Aorta (tissue), 5 donors: ENCODE results near the gene CCDC9B. TPM values are rescaled to one million over a fixed set of nuclear protein-coding genes. Genes with fewer than 3 reads are reported as not detected.
A peak's percentile ranks its signal among the peaks of the same experiment; 100 is the strongest.

Experiments used
- ATAC-seq: fragments of 200-7000 bp; cut with Tn5 transposase; one replicate; pipeline ENCODE4 v1.9.1; 2022; ENCODE audit warnings: moderate library complexity; ENCODE audit not compliant: low FRiP score
- DNase-seq, 2 donors: peaks; one replicate each; pipeline ENCODE4 v3.0.0-alpha.2; 2020
- H3K27ac ChIP-seq, 2 donors: one replicate each; pipeline ENCODE4 v1.5.1; 2013; ENCODE audit warnings: low read length in 2 of 2, mild to moderate bottlenecking in 2 of 2, moderate library complexity in 2 of 2, control low read depth in 1 of 2, inconsistent platforms in 1 of 2, low read depth in 1 of 2
- H3K27me3 ChIP-seq, 2 donors: one replicate each; pipeline ENCODE4 v1.6.1; 2013; ENCODE audit warnings: control low read depth in 1 of 2, low read length in 1 of 2, mild to moderate bottlenecking in 1 of 2, moderate library complexity in 1 of 2; ENCODE audit not compliant: insufficient read depth in 2 of 2, control insufficient read depth in 1 of 2
- H3K36me3 ChIP-seq, 2 donors: one replicate each; pipeline ENCODE4 v1.6.1; 2013; ENCODE audit warnings: control low read depth in 1 of 2, low read length in 1 of 2, mild to moderate bottlenecking in 1 of 2; ENCODE audit not compliant: insufficient read depth in 2 of 2, control insufficient read depth in 1 of 2
- H3K4me1 ChIP-seq, 2 donors: one replicate each; pipeline ENCODE4 v1.6.1; 2013; ENCODE audit warnings: low read length in 2 of 2, control low read depth in 1 of 2, mild to moderate bottlenecking in 1 of 2, moderate library complexity in 1 of 2; ENCODE audit not compliant: insufficient read depth in 2 of 2, control insufficient read depth in 1 of 2
- H3K4me3 ChIP-seq, 2 donors: one replicate each; pipeline ENCODE4 v1.5.1; 2013; ENCODE audit warnings: low read length in 2 of 2, control low read depth in 1 of 2, mild to moderate bottlenecking in 1 of 2
- H3K9me3 ChIP-seq: one replicate; pipeline ENCODE4 v1.6.1; 2013; ENCODE audit warnings: mild to moderate bottlenecking, low read length; ENCODE audit not compliant: control insufficient read depth
- WGBS, 2 donors: extraction: QIAGEN DNeasy Blood & Tissue Kit; methylation state at CpG; one replicate each; pipeline ENCODE4 v1.1.7; 2013; 5-methylcytosine and 5-hydroxymethylcytosine counted together
- intact Hi-C, 2 donors: fragments of 100-400 bp; cut with DNase I; formaldehyde crosslinking; loops; one replicate each; pipeline versions ENCODE4 v1.14.2 to v1.15.0; 2022
- polyA plus RNA-seq, 2 donors: library from polyadenylated mRNA; stranded (reverse); fragments of 200-250 nt; gene quantifications; one replicate each; pipeline ENCODE4 v1.2.3, GENCODE V29; 2013
- total RNA-seq, 2 donors: library from RNA; stranded (reverse); fragmentation: NEBNext Ultra II Directional; extraction: Animal tissue kit (Norgen Biotek cat#: 25700); gene quantifications; one replicate each; pipeline ENCODE4 v1.2.1, GENCODE V29; 2021
- donor health status: healthy with polysubstance abuse.
- donor health status: Bipolar disorder and iron deficiency.
- donor health status: DM: no; HTN: no; CAD: no.
- donor health status: DM: no; HTN: no; CAD: no.
- donor health status: DM: yes; HTN: yes; CAD: no.

Gene CCDC9B
- total and polyA plus RNA-seq, 4 donors = 16.2 to 66.6 (median 51.9) TPM

GRCh38 chr15:40310993-40311392 lies 29.7 kb downstream of the CCDC9B start:
- H3K27ac ChIP-seq = no peak overlapping the region
- no peaks in the 10 kb centered on the region for H3K36me3 ChIP-seq
- H3K4me3 ChIP-seq = no peak overlapping the region
- no peaks in the 10 kb centered on the region for H3K9me3 ChIP-seq
- H3K27me3 ChIP-seq = no peaks in the 10 kb centered on the region
- no peaks in the 10 kb centered on the region for H3K4me1 ChIP-seq
- WGBS, 2 donors = 80% methylated on average over 3 of the region's 3 CpGs
- ATAC-seq (no peak), DNase-seq (peak; percentile 24 to 49)
- intact Hi-C loops = loop anchor here in 1 of 2 donors (10.0 kb wide), 1 partner anchor 56 kb away; no protein-coding TSS in a partner anchor

DNA sequence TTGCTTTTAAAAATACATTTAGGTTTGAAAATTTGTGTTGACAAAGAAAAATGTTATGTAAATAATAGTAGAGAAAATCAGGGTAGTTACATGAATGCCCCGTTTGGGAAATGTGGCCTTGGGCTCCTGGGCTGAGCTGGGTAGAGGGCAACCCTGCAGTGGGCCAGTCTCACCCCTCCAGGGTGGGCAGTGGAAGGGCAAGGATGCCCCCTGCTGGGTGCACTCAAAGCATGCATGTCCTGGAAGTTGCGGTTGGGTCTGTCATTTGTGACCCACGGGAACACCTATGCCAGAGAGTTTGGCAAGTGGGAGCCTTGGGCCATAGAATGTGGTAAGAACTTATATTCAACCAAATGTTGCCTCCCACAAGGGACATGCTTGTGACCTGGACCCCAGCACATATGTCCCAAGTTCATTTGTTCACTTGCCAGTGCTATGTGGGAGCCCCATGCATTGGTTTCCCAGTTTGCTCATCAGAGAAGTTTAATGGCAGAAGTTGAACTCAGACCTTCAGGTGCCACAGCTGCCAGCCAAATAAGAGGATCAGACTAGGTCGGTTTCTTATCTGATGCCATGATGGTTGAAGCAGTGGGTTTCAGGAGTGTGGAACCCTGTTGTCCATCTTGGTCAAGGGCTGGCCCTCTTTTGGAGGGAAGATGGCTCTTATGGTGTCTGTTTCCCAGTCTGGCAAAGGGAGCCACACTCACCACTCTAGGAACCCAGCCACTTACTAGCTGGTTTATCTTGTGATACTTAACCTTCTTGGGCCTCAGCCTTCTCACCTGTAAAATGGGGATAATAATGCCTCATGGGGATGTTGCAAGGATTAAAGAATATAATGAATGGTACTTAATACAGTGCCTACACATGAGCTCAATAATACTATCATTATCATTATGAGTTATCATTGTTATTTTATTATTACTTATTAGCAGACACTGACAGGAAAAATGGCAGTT lies 30.5 kb downstream of the CCDC9B start:
- DNase-seq = peak; percentile 68 to 78
- no peaks in the 10 kb centered on the region for H3K36me3 ChIP-seq
- intact Hi-C loops = loop anchor here in 1 of 2 donors (10.0 kb wide), 1 partner anchor 55 kb away; no protein-coding TSS in a partner anchor

GRCh38 chr15:40309344-40309862 lies 31.3 kb downstream of the CCDC9B start:
- Histone ChIP-seq H3K4me1 (no peaks in the 10 kb centered on the region), H3K9me3 (no peaks in the 10 kb centered on the region), H3K27me3 (no peaks in the 10 kb centered on the region), H3K36me3 (no peaks in the 10 kb centered on the region), H3K4me3 (no peak overlapping the region), H3K27ac (no peak overlapping the region)
- ATAC-seq (no peak), DNase-seq (peak; percentile 27 to 36)
- 93 to 96% methylated on average over 8 of the region's 8 CpGs for WGBS, 2 donors
- intact Hi-C loops = no loop called here

More for the DNA sequence above, 30.5 kb downstream of the CCDC9B start:
- no peaks in the 10 kb centered on the region for H3K9me3 ChIP-seq
- ATAC-seq = peak; percentile 57
- WGBS, 2 donors = 45 to 47% methylated on average over 4 of the region's 4 CpGs
- no peak overlapping the region for H3K4me3 ChIP-seq
- H3K27ac ChIP-seq = no peak overlapping the region
- no peaks in the 10 kb centered on the region for H3K27me3 ChIP-seq
- no peaks in the 10 kb centered on the region for H3K4me1 ChIP-seq

GRCh38 chr15:40307421-40308211 lies 33.1 kb downstream of the CCDC9B start, which contains the start of gene PLCB2:
Gene PLCB2 (minus strand): TSS chr15:40307935. CDS start chr15:40307672, 263 bp downstream.
- intact Hi-C loops = no loop called here
- H3K27ac ChIP-seq = no peak within 1 kb of the TSS

DNA sequence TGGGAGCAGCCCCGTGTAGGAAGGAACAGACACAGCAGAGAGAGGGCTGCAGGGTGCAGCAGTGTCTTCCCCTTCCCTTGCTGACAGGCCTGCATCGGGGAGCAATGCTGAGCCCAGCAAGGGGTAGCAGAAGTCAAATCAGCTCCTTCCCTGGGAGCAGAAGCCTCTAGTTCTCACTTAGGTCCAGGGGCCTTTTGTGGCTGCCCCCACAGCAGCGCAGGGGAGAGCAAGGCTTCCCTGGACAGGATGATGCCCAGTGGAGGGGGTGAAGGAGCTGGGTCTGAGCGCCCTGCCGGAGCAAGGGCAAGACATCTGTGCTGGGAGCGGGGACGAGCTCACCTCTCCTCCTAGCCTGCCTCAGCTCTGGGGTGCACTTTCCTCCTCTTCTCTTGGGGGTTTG lies 33.8 kb downstream of the CCDC9B start:
- Histone ChIP-seq H3K9me3 (no peaks in the 10 kb centered on the region), H3K36me3 (no peaks in the 10 kb centered on the region), H3K4me1 (no peaks in the 10 kb centered on the region), H3K27ac (no peak overlapping the region), H3K27me3 (no peaks in the 10 kb centered on the region), H3K4me3 (no peak overlapping the region)
- 85 to 93% methylated on average over 7 of the region's 7 CpGs for WGBS, 2 donors
- DNase-seq (peak; percentile 50 to 59), ATAC-seq (no peak)
- intact Hi-C loops = no loop called here

More at GRCh38 chr15:40307421-40308211, 33.1 kb downstream of the CCDC9B start, which contains the start of gene PLCB2:
- ATAC-seq = peak; percentile 72
- no peaks in the 10 kb centered on the region for H3K4me1 ChIP-seq
- no peaks in the 10 kb centered on the region for H3K36me3 ChIP-seq
- 86 to 87% methylated on average over 14 to 15 of the region's 15 CpGs for WGBS, 2 donors
- no peaks in the 10 kb centered on the region for H3K9me3 ChIP-seq
- peak; percentile 72 to 86 for DNase-seq
- no peaks in the 10 kb centered on the region for H3K27me3 ChIP-seq
- H3K4me3 ChIP-seq = no peak within 1 kb of the TSS

- Histone ChIP-seq H3K36me3 (no peaks in the 10 kb centered on the region), H3K4me3 (no peak overlapping the region), H3K4me1 (no peaks in the 10 kb centered on the region), H3K27me3 (no peaks in the 10 kb centered on the region), H3K27ac (no peak overlapping the region), H3K9me3 (no peaks in the 10 kb centered on the region)
- intact Hi-C loops = no loop called here
- DNase-seq = peak; percentile 48 to 63
- 89 to 94% methylated on average over 5 of the region's 5 CpGs for WGBS, 2 donors
- ATAC-seq = no peak
These were observed 34.4 kb downstream of the CCDC9B start for GRCh38 chr15:40306371-40306770.

- intact Hi-C loops = no loop called here
- no peaks in the 10 kb centered on the region for H3K27me3 ChIP-seq
- no peaks in the 10 kb centered on the region for H3K36me3 ChIP-seq
- 94 to 97% methylated on average over 4 of the region's 4 CpGs for WGBS, 2 donors
- DNase-seq (peak; percentile 17 to 24), ATAC-seq (no peak)
- H3K4me3 ChIP-seq = no peak overlapping the region
- H3K27ac ChIP-seq = no peak overlapping the region
- no peaks in the 10 kb centered on the region for H3K9me3 ChIP-seq
- H3K4me1 ChIP-seq = no peaks in the 10 kb centered on the region
These were observed 35.5 kb downstream of the CCDC9B start for GRCh38 chr15:40305281-40305680.

- no peaks in the 10 kb centered on the region for H3K9me3 ChIP-seq
- intact Hi-C loops = no loop called here
- 96 to 100% methylated on average over 2 of the region's 2 CpGs for WGBS, 2 donors
- H3K36me3 ChIP-seq = no peaks in the 10 kb centered on the region
- H3K4me3 ChIP-seq = no peak overlapping the region
- no peaks in the 10 kb centered on the region for H3K27me3 ChIP-seq
- H3K4me1 ChIP-seq = no peaks in the 10 kb centered on the region
- H3K27ac ChIP-seq = no peak overlapping the region
- ATAC-seq (no peak), DNase-seq (peak in 1 of 2 donors; percentile 49)
These were observed 37.2 kb downstream of the CCDC9B start for GRCh38 chr15:40303576-40303975.
